Mucosa of descending colon (tissue), 3 donors: ENCODE measurements around the gene SYNE3. TPM values are rescaled to one million over a fixed set of nuclear protein-coding genes. Genes with fewer than 3 reads are reported as not detected.

Experiments used
- ATAC-seq: fragments of 200-7000 bp; cut with Tn5 transposase; one replicate; pipeline ENCODE4 v1.9.1; 2020; ENCODE audit warnings: mild to moderate bottlenecking, moderate library complexity
- DNase-seq, 3 donors: peaks; one replicate each; pipeline ENCODE4 v3.0.0-alpha.2; 2020
- H3K36me3 ChIP-seq: fragments of 200-600 bp; one replicate; pipeline ENCODE4 v1.8.0; 2021; ENCODE audit warnings: low read depth, mild to moderate bottlenecking
- H3K4me1 ChIP-seq: fragments of 200-600 bp; one replicate; pipeline ENCODE4 v1.8.0; 2021; ENCODE audit warnings: low read depth, mild to moderate bottlenecking
- H3K4me3 ChIP-seq: fragments of 200-600 bp; one replicate; pipeline ENCODE4 v1.8.0; 2021; ENCODE audit warnings: mild to moderate bottlenecking
- H3K9me3 ChIP-seq: fragments of 200-600 bp; one replicate; pipeline ENCODE4 v1.8.0; 2021; ENCODE audit warnings: mild to moderate bottlenecking
- intact Hi-C, 2 donors: fragments of 100-400 bp; cut with DNase I in 1 of 2; cut with micrococcal nuclease in 1 of 2; formaldehyde crosslinking; loops; one replicate each; pipeline versions ENCODE4 v1.11.0 to v1.11.1; 2022; cut with DNase I, micrococcal nuclease
- total RNA-seq, 3 donors: library from RNA; stranded (reverse); fragmentation: NEBNext Ultra II Directional in 2 of 3; extraction: Animal tissue kit (Norgen Biotek cat#: 25700) in 2 of 3; gene quantifications; one replicate each; pipeline versions ENCODE4 v1.2.1 to v1.2.4, GENCODE V29; 2021 to 2023
- TF ChIP-seq, protein P1 (sequence below): fragments of 200-600 bp; IDR thresholded peaks from one replicate; pipeline ENCODE4 v1.8.0; 2022; ENCODE audit warnings: antibody characterized with exemption, mild to moderate bottlenecking
- donor health status: DM: no; HTN: no; CAD: no; lungs with moderate emphysema.
- donor health status: DM: no; HTN: no; CAD: no.
- donor health status: DM: no; HTN: yes; CAD: no.

The SYNE3 gene
- total RNA-seq, 3 donors from 2014 or later = 13.8 to 16.4 (median 13.9) TPM

DNA sequence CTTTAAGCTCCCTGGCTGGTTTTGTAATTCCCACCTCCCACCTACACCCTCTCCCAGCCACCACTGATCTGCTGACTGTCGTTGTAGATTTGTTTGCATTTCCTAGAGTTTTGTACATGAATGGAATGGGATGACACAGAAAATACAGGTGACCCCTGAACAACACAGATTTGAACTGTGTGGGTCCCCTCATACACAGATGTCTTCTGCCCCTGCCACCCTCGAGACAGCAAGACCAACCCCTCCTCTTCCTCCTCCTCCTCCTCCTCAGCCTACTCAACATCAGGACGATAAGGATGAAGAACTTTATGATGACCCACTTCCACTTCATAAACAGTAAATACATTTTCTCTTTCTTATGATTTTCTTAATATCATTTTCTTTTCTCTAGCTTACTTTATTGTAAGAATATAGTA is 28.8 kb downstream of the SYNE3 start:
- no peak for ATAC-seq
- peak in 1 of 3 donors; percentile 2 for DNase-seq
- H3K36me3 ChIP-seq = no peaks in the 10 kb centered on the region
- intact Hi-C loops = no loop called here
- H3K4me3 ChIP-seq = no peak overlapping the region
- peaks cover 53% of the 10 kb centered on the region for H3K4me1 ChIP-seq
- no peaks in the 10 kb centered on the region for H3K9me3 ChIP-seq
- TF ChIP-seq, protein P1, sequence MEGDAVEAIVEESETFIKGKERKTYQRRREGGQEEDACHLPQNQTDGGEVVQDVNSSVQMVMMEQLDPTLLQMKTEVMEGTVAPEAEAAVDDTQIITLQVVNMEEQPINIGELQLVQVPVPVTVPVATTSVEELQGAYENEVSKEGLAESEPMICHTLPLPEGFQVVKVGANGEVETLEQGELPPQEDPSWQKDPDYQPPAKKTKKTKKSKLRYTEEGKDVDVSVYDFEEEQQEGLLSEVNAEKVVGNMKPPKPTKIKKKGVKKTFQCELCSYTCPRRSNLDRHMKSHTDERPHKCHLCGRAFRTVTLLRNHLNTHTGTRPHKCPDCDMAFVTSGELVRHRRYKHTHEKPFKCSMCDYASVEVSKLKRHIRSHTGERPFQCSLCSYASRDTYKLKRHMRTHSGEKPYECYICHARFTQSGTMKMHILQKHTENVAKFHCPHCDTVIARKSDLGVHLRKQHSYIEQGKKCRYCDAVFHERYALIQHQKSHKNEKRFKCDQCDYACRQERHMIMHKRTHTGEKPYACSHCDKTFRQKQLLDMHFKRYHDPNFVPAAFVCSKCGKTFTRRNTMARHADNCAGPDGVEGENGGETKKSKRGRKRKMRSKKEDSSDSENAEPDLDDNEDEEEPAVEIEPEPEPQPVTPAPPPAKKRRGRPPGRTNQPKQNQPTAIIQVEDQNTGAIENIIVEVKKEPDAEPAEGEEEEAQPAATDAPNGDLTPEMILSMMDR = no peak

DNA sequence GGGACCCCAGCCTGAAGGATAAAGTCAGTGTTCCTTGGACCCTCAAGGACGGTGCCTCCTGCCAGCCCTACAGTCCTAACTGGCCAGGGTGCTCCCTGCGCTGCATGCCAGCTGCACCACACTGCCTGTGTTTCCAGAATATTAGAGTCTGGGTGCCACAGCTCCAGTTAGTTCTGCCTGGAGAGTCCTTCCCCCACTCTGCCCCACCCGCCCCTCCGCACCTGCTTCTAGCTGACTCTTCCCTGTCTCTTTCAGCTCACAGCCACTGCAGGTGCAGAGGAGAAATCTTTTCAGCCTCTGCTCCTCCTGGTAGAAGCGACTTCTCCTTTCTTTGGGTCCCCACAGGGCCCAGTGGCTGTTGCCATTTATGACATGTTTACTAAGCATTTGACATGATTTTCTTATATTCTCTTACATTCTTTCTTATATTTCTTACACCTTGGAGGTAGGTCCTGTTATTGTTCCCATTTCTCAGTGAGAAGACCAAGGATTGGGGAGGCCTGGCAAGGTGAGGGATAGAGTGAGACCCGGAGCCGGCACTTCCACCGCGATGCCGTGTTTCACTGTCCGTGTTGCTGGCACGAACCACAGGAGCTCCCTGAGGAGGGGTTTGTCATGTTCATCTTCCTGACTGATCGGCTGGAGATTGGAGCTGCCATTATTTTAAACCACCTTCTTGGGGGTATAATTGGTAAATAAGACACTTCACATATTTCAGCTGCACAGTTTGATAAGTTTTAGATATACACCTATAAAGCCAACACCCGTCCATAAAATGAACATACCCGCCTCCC is 29.4 kb downstream of the SYNE3 start:
- intact Hi-C loops = no loop called here
- H3K4me3 ChIP-seq = no peak overlapping the region
- ATAC-seq = peak; percentile 24
- TF ChIP-seq, protein P1 = no peak
- no peaks in the 10 kb centered on the region for H3K36me3 ChIP-seq
- H3K4me1 ChIP-seq = peaks cover 53% of the 10 kb centered on the region
- DNase-seq = peak in 2 of 3 donors; percentile 45 to 67
- no peaks in the 10 kb centered on the region for H3K9me3 ChIP-seq

DNA sequence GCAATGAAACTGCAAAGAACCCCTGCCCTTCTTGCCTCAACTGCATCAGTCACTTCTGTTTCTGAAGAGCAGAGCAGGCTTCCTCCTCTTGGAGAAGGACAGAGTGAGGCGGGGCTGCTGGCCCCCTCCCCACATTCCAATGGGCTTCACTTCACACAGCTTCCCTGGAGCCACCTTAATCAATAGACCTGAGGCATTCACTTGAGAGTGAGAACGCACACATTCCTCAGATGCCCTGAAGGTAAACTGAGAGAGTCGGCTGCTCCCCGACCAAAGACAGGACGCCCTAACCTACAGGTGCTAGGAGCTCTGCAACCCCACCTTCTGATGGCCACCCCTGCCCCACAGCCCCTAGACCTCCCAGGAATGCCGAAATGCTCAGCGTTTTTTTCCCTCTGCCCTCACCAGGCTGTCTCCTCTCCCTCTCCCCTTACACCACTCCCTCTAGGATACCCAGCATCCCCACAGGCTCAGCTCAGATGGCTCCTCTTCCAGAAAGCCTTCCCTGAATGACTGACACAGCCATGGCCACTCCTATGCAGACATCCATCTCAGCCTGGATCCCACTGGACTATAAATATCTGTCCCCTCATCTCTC is 31.1 kb downstream of the SYNE3 start:
- intact Hi-C loops = no loop called here
- H3K4me3 ChIP-seq = no peak overlapping the region
- TF ChIP-seq, protein P1 = no peak
- DNase-seq (peak in 1 of 3 donors; percentile 19), ATAC-seq (no peak)
- no peaks in the 10 kb centered on the region for H3K36me3 ChIP-seq
- no peaks in the 10 kb centered on the region for H3K9me3 ChIP-seq
- peaks cover 44% of the 10 kb centered on the region for H3K4me1 ChIP-seq

DNA sequence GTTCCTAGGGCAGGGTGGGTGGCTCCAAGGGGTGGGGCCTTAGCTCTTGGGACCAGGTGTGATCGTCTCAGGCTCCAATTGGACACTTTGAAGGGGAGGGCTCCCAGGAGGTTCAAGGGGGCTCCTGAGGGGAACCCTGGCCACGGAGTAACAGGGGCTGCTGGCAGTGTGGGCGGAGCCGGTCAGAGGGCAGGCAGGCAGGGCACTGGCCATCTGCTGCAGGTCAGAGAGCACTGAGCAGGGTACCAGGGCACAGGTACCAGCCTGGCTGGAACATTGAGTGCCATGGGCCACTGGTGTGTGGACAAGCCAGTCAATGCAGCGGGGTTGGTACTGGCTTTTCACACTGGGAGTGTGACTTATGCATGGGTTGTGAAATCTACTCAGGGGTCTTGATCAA is 32.2 kb downstream of the SYNE3 start:
- Histone ChIP-seq H3K9me3 (no peaks in the 10 kb centered on the region), H3K4me3 (no peak overlapping the region), H3K36me3 (no peaks in the 10 kb centered on the region), H3K4me1 (peaks cover 34% of the 10 kb centered on the region)
- TF ChIP-seq, protein P1 = no peak
- DNase-seq (no peak), ATAC-seq (no peak)
- intact Hi-C loops = no loop called here

DNA sequence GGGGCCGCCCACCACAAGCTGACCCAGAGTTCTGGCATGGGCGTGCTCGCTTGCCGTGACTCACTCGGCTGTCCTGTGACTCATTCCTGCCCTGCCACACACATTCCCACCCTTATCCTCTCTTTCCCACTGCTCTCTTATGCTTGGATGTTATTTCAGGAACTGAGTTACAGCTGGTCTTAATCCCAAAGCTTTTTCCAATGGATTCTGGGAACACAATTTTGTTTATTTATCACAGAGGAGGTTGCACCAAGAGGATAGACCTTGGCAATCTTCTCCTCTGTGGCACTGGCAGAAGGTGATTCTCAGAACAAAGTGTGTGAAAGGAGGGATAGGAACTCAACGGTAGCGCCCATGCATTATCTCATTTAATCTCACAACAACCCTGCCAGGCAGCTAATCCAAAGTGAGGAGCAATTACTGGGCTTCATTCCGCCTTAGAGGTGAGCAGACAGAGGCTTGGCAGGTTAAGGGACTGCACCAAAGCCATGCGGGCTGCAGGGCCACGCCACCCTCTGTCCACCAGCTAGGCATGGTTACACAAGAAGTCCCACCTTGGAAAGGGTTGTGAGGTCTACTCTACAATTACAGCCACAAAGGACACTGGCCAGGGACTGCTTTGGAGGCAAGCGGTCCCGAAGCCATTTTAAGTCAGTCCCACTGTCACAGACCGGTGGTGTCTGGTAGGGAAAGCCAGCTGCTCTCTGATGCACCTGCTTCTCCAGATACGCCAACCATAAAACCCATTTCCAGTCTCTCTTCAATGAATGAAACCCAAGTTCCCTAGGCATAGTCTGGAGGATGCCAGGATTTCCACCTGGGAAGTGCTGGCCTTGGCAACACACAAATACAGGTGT is 32.9 kb downstream of the SYNE3 start:
- peak; percentile 88 for ATAC-seq
- Histone ChIP-seq H3K4me1 (peaks cover 27% of the 10 kb centered on the region), H3K4me3 (no peak overlapping the region), H3K9me3 (no peaks in the 10 kb centered on the region), H3K36me3 (no peaks in the 10 kb centered on the region)
- DNase-seq = peak; percentile 56 to 85 (median 71)
- TF ChIP-seq, protein P1 = no peak
- intact Hi-C loops = no loop called here
